Transverse colon (tissue), 4 donors: ENCODE results near the gene CORO1A. TPM values are rescaled to one million over a fixed set of nuclear protein-coding genes. Genes with fewer than 3 reads are reported as not detected.

ENCODE experiments used
- small RNA-seq, 4 donors: library from RNA; depleted of rRNA; stranded (forward); fragments of <200 nt; gene quantifications; one replicate each; pipeline ENCODE3, GENCODE V24; 2016
- total RNA-seq, 4 donors: library from RNA; depleted of rRNA; stranded (reverse); fragments of >200 nt; gene quantifications; one replicate each; pipeline ENCODE4 v1.1.0, GENCODE V29; 2016

Gene CORO1A
- total RNA-seq, 4 donors from 2014 or later, result 5.6 to 30.2 (median 24.0) TPM

Small RNA genes lying within 50 kb of the gene (small RNA-seq; reads per million reads assigned to genes)
- gene AC106782.4, result 0 reads per million in 4 donors

Other genes starting within 250 kb of the CORO1A start
- 100 to 1,000 TPM; 149 to 210 (median 158) TPM for gene TMEM219, start 221.5 kb upstream of the CORO1A start, total RNA-seq
- gene TAOK2, start 209.7 kb upstream of the CORO1A start, total RNA-seq, result 100 to 1,000 TPM in 1 of 4 donors, 10 to 100 TPM in 3; 54.6 to 103 (median 68.1) TPM
- 10 to 100 TPM in 2 of 4 donors, 1 to 10 TPM in 2; 1.8 to 11.7 (median 8.8) TPM for gene HIRIP3, start 188.0 kb upstream of the CORO1A start, total RNA-seq
- 10 to 100 TPM; 65.6 to 94.3 (median 73.0) TPM for gene INO80E, start 187.4 kb upstream of the CORO1A start, total RNA-seq
- 10 to 100 TPM in 1 of 4 donors, 1 to 10 TPM in 3; 7.2 to 28.8 (median 9.7) TPM for gene DOC2A, start 172.6 kb upstream of the CORO1A start, total RNA-seq
- not detected for gene C16orf92, start 160.4 kb upstream of the CORO1A start, total RNA-seq
- gene TLCD3B, start 152.3 kb upstream of the CORO1A start, total RNA-seq, result not detected
- gene ALDOA, start 117.8 kb upstream of the CORO1A start, total RNA-seq, result 1,000 to 10,000 TPM in 2 of 4 donors, 100 to 1,000 TPM in 2; 778 to 1,392 (median 1,174) TPM
- gene PPP4C, start 107.6 kb upstream of the CORO1A start, total RNA-seq, result 10 to 100 TPM; 17.7 to 92.3 (median 74.3) TPM
- 1 to 10 TPM in 1 of 4 donors, under 1 TPM in 1, not detected in 2; 0.82 to 2.2 TPM for gene TBX6, start 91.7 kb upstream of the CORO1A start, total RNA-seq
- 100 to 1,000 TPM in 3 of 4 donors, 10 to 100 TPM in 1; 90.8 to 154 (median 125) TPM for gene YPEL3, start 87.4 kb upstream of the CORO1A start, total RNA-seq
- gene GDPD3, start 70.1 kb upstream of the CORO1A start, total RNA-seq, result 10 to 100 TPM in 3 of 4 donors, 1 to 10 TPM in 1; 9.4 to 33.3 (median 30.4) TPM
- 100 to 1,000 TPM; 226 to 448 (median 244) TPM for gene MAPK3, start 60.4 kb upstream of the CORO1A start, total RNA-seq
- gene BOLA2B, start 10.1 kb downstream of the CORO1A start, total RNA-seq, result 1,000 to 10,000 TPM in 1 of 4 donors, 100 to 1,000 TPM in 2, 10 to 100 TPM in 1; 39.6 to 1,391 (median 605) TPM
- 100 to 1,000 TPM; 118 to 327 (median 158) TPM for gene SLX1A, start 10.3 kb downstream of the CORO1A start, total RNA-seq
- 100 to 1,000 TPM in 1 of 4 donors, 10 to 100 TPM in 3; 55.4 to 864 (median 58.7) TPM for gene SULT1A3, start 15.7 kb downstream of the CORO1A start, total RNA-seq
- gene NPIPB13, start 64.9 kb downstream of the CORO1A start, total RNA-seq, result 1 to 10 TPM; 2.4 to 6.4 (median 5.2) TPM
- gene CD2BP2, start 171.7 kb downstream of the CORO1A start, total RNA-seq, result 10 to 100 TPM; 25.8 to 41.1 (median 33.0) TPM
- 10 to 100 TPM; 32.5 to 62.9 (median 40.3) TPM for gene TBC1D10B, start 186.9 kb downstream of the CORO1A start, total RNA-seq
- gene MYL11, start 191.2 kb downstream of the CORO1A start, total RNA-seq, result 1 to 10 TPM in 1 of 4 donors, not detected in 3; 6.3 TPM
- gene SEPTIN1, start 199.0 kb downstream of the CORO1A start, total RNA-seq, result 1 to 10 TPM; 2.8 to 9.8 (median 4.8) TPM
- 10 to 100 TPM in 1 of 4 donors, 1 to 10 TPM in 2, not detected in 1; 5.8 to 10.5 (median 7.0) TPM for gene ZNF48, start 211.8 kb downstream of the CORO1A start, total RNA-seq
- 10 to 100 TPM in 3 of 4 donors, 1 to 10 TPM in 1; 7.4 to 28.1 (median 15.1) TPM for gene ZNF771, start 224.0 kb downstream of the CORO1A start, total RNA-seq
- gene DCTPP1, start 246.4 kb downstream of the CORO1A start, total RNA-seq, result 10 to 100 TPM; 35.2 to 74.1 (median 50.0) TPM